PC-9 (cell line): ENCODE results near the gene PUS7. TPM values are rescaled to one million over a fixed set of nuclear protein-coding genes. Genes with fewer than 3 reads are reported as not detected.

Source experiments
- BruUV-seq: library from RNA; stranded (reverse); fragments of 400-500 nt; replicated peaks from 2 replicates; lab custom pipeline; 2021; lab: Mats Ljungman, UMichigan
- CTCF ChIA-PET: fragments of 300-600 bp; sonication (Branson Sonifier 250); formaldehyde crosslinking; loops from one replicate; lab custom pipeline; 2022; ENCODE audit warnings: antibody characterized with exemption; lab: Charles Lee
- POLR2A ChIA-PET: fragments of 300-600 bp; sonication (Branson Sonifier 250); formaldehyde crosslinking; loops from one replicate; lab custom pipeline; 2022; ENCODE audit warnings: antibody characterized with exemption; ENCODE audit not compliant: unreplicated experiment; lab: Charles Lee
- DNase-seq, 2 experiments: peaks; one replicate each; pipeline versions ENCODE4 v3.0.0 to v3.0.0-alpha.2; 2015 to 2022; ENCODE audit warnings: mixed read lengths in 1 of 2
- H2AFZ ChIP-seq: fragments of 200-600 bp; sonication (generic); 2 replicates; pipeline ENCODE4 v1.8.1; 2017; ENCODE audit warnings: antibody characterized with exemption
- H3F3A ChIP-seq: fragments of 200-600 bp; sonication (generic); 2 replicates; pipeline ENCODE4 v1.8.1; 2017; ENCODE audit warnings: antibody characterized with exemption, mild to moderate bottlenecking, low read depth; ENCODE audit not compliant: insufficient read depth
- H3K27ac ChIP-seq: fragments of 200-600 bp; sonication (generic); 2 replicates; pipeline ENCODE4 v1.6.1; 2016; ENCODE audit warnings: mixed run types
- H3K27me3 ChIP-seq: fragments of 200-600 bp; sonication (generic); 2 replicates; pipeline ENCODE4 v1.6.1; 2016; ENCODE audit warnings: low read depth, mixed run types; ENCODE audit not compliant: insufficient read depth
- H3K36me3 ChIP-seq: fragments of 200-600 bp; sonication (generic); 2 replicates; pipeline ENCODE4 v1.6.1; 2016; ENCODE audit warnings: low read depth, mixed run types
- H3K4me1 ChIP-seq: fragments of 200-600 bp; sonication (generic); replicated peaks from 2 replicates; pipeline ENCODE4 v1.6.1; 2016; ENCODE audit warnings: mixed run types; ENCODE audit not compliant: insufficient read depth
- H3K4me2 ChIP-seq: fragments of 200-600 bp; sonication (generic); 2 replicates; pipeline ENCODE4 v1.6.1; 2017; ENCODE audit warnings: mixed run types
- H3K4me3 ChIP-seq: fragments of 200-600 bp; sonication (generic); 2 replicates; pipeline ENCODE4 v1.6.1; 2016; ENCODE audit warnings: mixed run types
- H3K79me2 ChIP-seq: fragments of 200-600 bp; sonication (generic); 2 replicates; pipeline ENCODE4 v1.6.1; 2017; ENCODE audit warnings: low read depth, mixed run types
- H3K9me2 ChIP-seq: fragments of 200-600 bp; sonication (generic); 2 replicates; pipeline ENCODE4 v1.8.1; 2017; ENCODE audit warnings: mild to moderate bottlenecking; ENCODE audit not compliant: insufficient read depth
- H3K9me3 ChIP-seq: fragments of 200-600 bp; sonication (generic); 2 replicates; pipeline ENCODE4 v1.8.1; 2016; ENCODE audit warnings: low read depth; ENCODE audit not compliant: insufficient read depth
- H4K20me1 ChIP-seq: fragments of 200-600 bp; sonication (generic); 2 replicates; pipeline ENCODE4 v1.8.1; 2017; ENCODE audit not compliant: insufficient read depth
- CTCF ChIP-seq: fragments of 200-600 bp; sonication (generic); conservative IDR thresholded peaks from 2 replicates; pipeline ENCODE4 v1.6.1; 2017; ENCODE audit warnings: mixed run types, antibody characterized with exemption, mild to moderate bottlenecking, moderate library complexity
- EZH2 ChIP-seq: fragments of 200-600 bp; sonication (generic); IDR thresholded peaks from 2 replicates; pipeline ENCODE4 v1.8.0; 2017; ENCODE audit warnings: antibody characterized with exemption, low read depth
- intact Hi-C: fragments of 100-400 bp; cut with micrococcal nuclease; formaldehyde crosslinking; loops from one replicate; pipeline ENCODE4 v1.10.0; 2022; ENCODE audit not compliant: unreplicated experiment
- total RNA-seq: library from RNA; stranded (reverse); gene quantifications from 2 replicates; pipeline ENCODE4 v1.2.3, GENCODE V29; 2021

The PUS7 gene
- total RNA-seq, 1 experiment from 2014 or later: 25.0 TPM

- ChIA-PET POLR2A (no interaction called here), CTCF (no interaction called here)
- BruUV-seq: no TSS peak
- H3K9me2 ChIP-seq: no peaks in the 10 kb centered on the region
- intact Hi-C loops: no loop called here
- no peaks in the 10 kb centered on the region for H3K27me3 ChIP-seq
- no peak overlapping the region for H3K4me3 ChIP-seq
- H3K9me3 ChIP-seq: no peaks in the 10 kb centered on the region
- H4K20me1 ChIP-seq: no peaks in the 10 kb centered on the region; the same call in 1 of the 2 replicates
- H3F3A ChIP-seq: 0 out of 2 replicates have a peak, but pooled peaks cover 3% of the 10 kb centered on the region
- DNase-seq: no peak
- no peaks in the 10 kb centered on the region for H3K4me1 ChIP-seq
- H3K4me2 ChIP-seq: no peak overlapping the region
- H3K36me3 ChIP-seq: peaks cover 13% of the 10 kb centered on the region; the same call in 1 of the 2 replicates
- no peaks in the 10 kb centered on the region for H3K79me2 ChIP-seq
- no peak overlapping the region for H3K27ac ChIP-seq
- no peak overlapping the region for H2AFZ ChIP-seq
- TF ChIP-seq EZH2: no peak
- no peak for TF ChIP-seq CTCF
Measured at GRCh38 chr7:105470090-105470489, 52.0 kb downstream of the PUS7 start.

- H3K9me3 ChIP-seq: no peaks in the 10 kb centered on the region
- BruUV-seq: no TSS peak
- no peak for TF ChIP-seq EZH2
- TF ChIP-seq CTCF: no peak
- no peaks in the 10 kb centered on the region for H3K4me1 ChIP-seq
- ChIA-PET CTCF (interaction anchor here (0.7 kb wide), 1 partner anchor 114 kb away, joined by 3 read pairs; no protein-coding TSS in a partner anchor), POLR2A (interaction anchor here (0.6 to 0.7 kb wide), 2 partner anchors 75 to 1279 kb away, joined by 4 read pairs; no protein-coding TSS in a partner anchor)
- intact Hi-C loops: no loop called here
- H3K4me3 ChIP-seq: no peak overlapping the region
- no peak overlapping the region for H2AFZ ChIP-seq
- DNase-seq: no peak
- H3K36me3 ChIP-seq: 0 out of 2 replicates have a peak, but pooled peaks cover 6% of the 10 kb centered on the region
- no peaks in the 10 kb centered on the region for H3K79me2 ChIP-seq
- no peaks in the 10 kb centered on the region; the same call in 1 of the 2 replicates for H4K20me1 ChIP-seq
- no peaks in the 10 kb centered on the region for H3K27me3 ChIP-seq
- H3K9me2 ChIP-seq: no peaks in the 10 kb centered on the region; the same call in 1 of the 2 replicates
- no peaks in the 10 kb centered on the region; the same call in 1 of the 2 replicates for H3F3A ChIP-seq
- H3K27ac ChIP-seq: no peak overlapping the region
- no peak overlapping the region for H3K4me2 ChIP-seq
Measured at GRCh38 chr7:105462765-105463420, 59.2 kb downstream of the PUS7 start.

GRCh38 chr7:105461518-105461917, 60.6 kb downstream of the PUS7 start:
- Histone ChIP-seq H3F3A (no peaks in the 10 kb centered on the region; the same call in 1 of the 2 replicates), H4K20me1 (no peaks in the 10 kb centered on the region; the same call in 1 of the 2 replicates), H3K27ac (no peak overlapping the region), H3K36me3 (peaks cover 11% of the 10 kb centered on the region), H3K9me2 (no peaks in the 10 kb centered on the region; the same call in 1 of the 2 replicates), H3K79me2 (no peaks in the 10 kb centered on the region), H3K27me3 (no peaks in the 10 kb centered on the region), H3K4me2 (no peak overlapping the region), H2AFZ (no peak overlapping the region), H3K9me3 (no peaks in the 10 kb centered on the region), H3K4me3 (no peak overlapping the region), H3K4me1 (no peaks in the 10 kb centered on the region)
- ChIA-PET CTCF (interaction anchor here (0.6 kb wide), 1 partner anchor 10 kb away, joined by 3 read pairs; no protein-coding TSS in a partner anchor), POLR2A (no interaction called here)
- DNase-seq: no peak
- TF ChIP-seq CTCF (no peak), EZH2 (no peak)
- no TSS peak for BruUV-seq
- intact Hi-C loops: no loop called here
